Putamen (tissue), 1 donor: Measurements from ENCODE around the gene SH2D6.
"Not testable (repeated sequence)": the region's sequence is repeated elsewhere in the genome, so short reads cannot be mapped to it uniquely, and the experiment has no call there.

ENCODE experiments used
- DNase-seq: peaks from one replicate; pipeline ENCODE4 v3.0.0-alpha.2; 2016; ENCODE audit warnings: low spot score

SH2D6 gene

GRCh38 chr2:85470850-85471800, 52.6 kb downstream of the SH2D6 start:
- DNase-seq, result no peak

GRCh38 chr2:85472261-85472660, 53.7 kb downstream of the SH2D6 start:
- no peak for DNase-seq

GRCh38 chr2:85475799-85476490, 57.4 kb downstream of the SH2D6 start:
- DNase-seq, result no peak

GRCh38 chr2:85476624-85477023, 58.1 kb downstream of the SH2D6 start:
- no peak for DNase-seq

- DNase-seq, result no peak
Measured at GRCh38 chr2:85477884-85478283, 59.4 kb downstream of the SH2D6 start.

GRCh38 chr2:85481818-85482777, 63.6 kb downstream of the SH2D6 start:
- no peak for DNase-seq

GRCh38 chr2:85484615-85485014, 66.1 kb downstream of the SH2D6 start:
- not testable (repeated sequence) for DNase-seq

- no peak for DNase-seq
Measured at GRCh38 chr2:85485815-85486214, 67.3 kb downstream of the SH2D6 start.
